K562 (cell line): ENCODE data around the gene SMIM41. TPM values are rescaled to one million over a fixed set of nuclear protein-coding genes. Genes with fewer than 3 reads are reported as not detected.

Experiments used
- ATAC-seq: fragments of 200-7000 bp; cut with Tn5 transposase; 3 replicates; pipeline ENCODE4 v1.9.1; 2020; ENCODE audit warnings: moderate library complexity
- BruUV-seq: library from RNA; stranded (reverse); fragments of 400-500 nt; replicated peaks from 2 replicates; lab custom pipeline; 2021; lab: Mats Ljungman, UMichigan
- CTCF ChIA-PET: fragments of 300-600 bp; formaldehyde crosslinking; extraction: SDS; loops from one replicate; lab custom pipeline; 2021; ENCODE audit warnings: low intra/inter-chr PET ratio; lab: Yijun Ruan, JAX
- POLR2A ChIA-PET: fragments of 300-600, 350-650 bp; sonication (Branson Sonifier 250); formaldehyde crosslinking; extraction: SDS; loops from one replicate; lab custom pipeline; 2021; ENCODE audit warnings: antibody characterized with exemption, inconsistent platforms; lab: Yijun Ruan, JAX
- DNase-seq, 4 experiments: peaks; one replicate each; pipeline versions ENCODE4 v3.0.0 to v3.0.0-alpha.2; 2011 to 2018; ENCODE audit warnings: low spot score in 3 of 4, mixed read lengths in 3 of 4; ENCODE audit errors: extremely low read depth in 1 of 4
- FAIRE-seq: peaks from 2 replicates; lab custom pipeline; 2011; peaks lifted over from hg19 to GRCh38; lab: Jason Lieb, UNC
- H2AFZ ChIP-seq: 2 replicates; pipeline ENCODE4 v1.6.0; 2011; ENCODE audit warnings: low read depth, low read length, control low read depth, inconsistent platforms
- H3K27ac ChIP-seq: fragments of 200-600 bp; 3 replicates; pipeline ENCODE4 v1.8.0; 2011; ENCODE audit warnings: low read depth, mild to moderate bottlenecking, control low read depth, inconsistent platforms, low read length, moderate library complexity, mixed read lengths; ENCODE audit errors: extremely low read depth
- H3K27me3 ChIP-seq, 2 experiments: fragments of 300-600 bp in 1 of 2; 2 replicates in 1 of 2; 3 replicates in 1 of 2; pipeline versions ENCODE4 v1.6.0 to v1.8.0; 2011; ENCODE audit warnings: inconsistent platforms in 2 of 2, low read length in 2 of 2, mild to moderate bottlenecking in 1 of 2, mixed read lengths in 1 of 2, moderate library complexity in 1 of 2; ENCODE audit not compliant: control insufficient read depth in 2 of 2, insufficient read depth in 2 of 2
- H3K36me3 ChIP-seq: fragments of 300-600 bp; 3 replicates; pipeline ENCODE4 v1.8.0; 2011; ENCODE audit warnings: mild to moderate bottlenecking, low read length, inconsistent platforms; ENCODE audit not compliant: control insufficient read depth, insufficient read depth
- H3K4me1 ChIP-seq, 2 experiments: fragments of 200-600 bp in 1 of 2; replicated peaks in 1 of 2; 2 replicates in 1 of 2; 3 replicates in 1 of 2; pipeline versions ENCODE4 v1.5.1 to v1.8.0; 2011; ENCODE audit warnings: inconsistent platforms in 2 of 2, low read length in 2 of 2, mild to moderate bottlenecking in 1 of 2, mixed read lengths in 1 of 2, moderate library complexity in 1 of 2; ENCODE audit not compliant: control insufficient read depth in 2 of 2, insufficient read depth in 2 of 2
- H3K4me2 ChIP-seq: 2 replicates; pipeline ENCODE4 v1.6.1; 2011; ENCODE audit warnings: low read length, control low read depth, inconsistent platforms, mixed read lengths; ENCODE audit not compliant: insufficient read depth
- H3K4me3 ChIP-seq: fragments of 200-600 bp; sonication (generic), shearing (Covaris generic); 2 replicates; pipeline ENCODE4 v1.5.1; 2016; ENCODE audit warnings: control low read depth, inconsistent platforms
- H3K79me2 ChIP-seq: fragments of 200-600 bp; 3 replicates; pipeline ENCODE4 v1.8.0; 2011; ENCODE audit warnings: low read length, inconsistent platforms; ENCODE audit not compliant: control insufficient read depth, insufficient read depth
- H3K9ac ChIP-seq, 2 experiments: 2 replicates each; pipeline versions ENCODE4 v1.6.0 to v1.6.1; 2011; ENCODE audit warnings: low read depth in 2 of 2, low read length in 2 of 2, control low read depth in 1 of 2, inconsistent platforms in 1 of 2, mild to moderate bottlenecking in 1 of 2, mixed read lengths in 1 of 2; ENCODE audit not compliant: insufficient read depth in 1 of 2
- H3K9me1 ChIP-seq: one replicate; pipeline ENCODE4 v1.6.0; 2011; ENCODE audit warnings: inconsistent platforms, mild to moderate bottlenecking, low read length, moderate library complexity; ENCODE audit not compliant: control insufficient read depth, insufficient read depth
- H3K9me3 ChIP-seq: replicated peaks from 2 replicates; pipeline ENCODE4 v1.5.1; 2011; ENCODE audit warnings: low read depth, low read length, inconsistent platforms; ENCODE audit not compliant: control insufficient read depth, insufficient read depth
- H4K20me1 ChIP-seq: replicated peaks from 2 replicates; pipeline ENCODE4 v1.6.1; 2011; ENCODE audit warnings: low read length, inconsistent platforms, mixed read lengths; ENCODE audit not compliant: control insufficient read depth, insufficient read depth
- DNMT1 ChIP-seq: fragments of 450-650 bp; IDR thresholded peaks from 2 replicates; pipeline ENCODE4 v1.6.1; 2016; ENCODE audit warnings: antibody characterized with exemption, mild to moderate bottlenecking
- KLF1 ChIP-seq: fragments of 450-650 bp; IDR thresholded peaks from 2 replicates; pipeline ENCODE4 v1.6.1; 2016; ENCODE audit warnings: missing genetic modification characterization, missing compliant biosample characterization
- MIER1 ChIP-seq: fragments of 450-650 bp; IDR thresholded peaks from 2 replicates; pipeline ENCODE4 v1.6.1; 2016; ENCODE audit warnings: antibody characterized with exemption, mild to moderate bottlenecking, low read depth
- SNIP1 ChIP-seq: fragments of 450-650 bp; IDR thresholded peaks from 2 replicates; pipeline ENCODE4 v1.7.1; 2017; ENCODE audit warnings: low read depth, mild to moderate bottlenecking
- SREBF1 ChIP-seq: fragments of 150-350 bp; IDR thresholded peaks from 2 replicates; pipeline ENCODE4 v1.6.1; 2014; ENCODE audit warnings: antibody characterized with exemption, low read depth, low read length, borderline replicate concordance
- TEAD4 ChIP-seq, 2 experiments: sonication (generic) in 1 of 2; formaldehyde crosslinking in 1 of 2; IDR thresholded peaks; 2 replicates each; pipeline versions ENCODE4 v1.6.1 to v1.8.0; 2012 to 2022; ENCODE audit warnings: borderline replicate concordance in 1 of 2, inconsistent platforms in 1 of 2, low read length in 1 of 2, mild to moderate bottlenecking in 1 of 2, missing genetic modification reagents in 1 of 2
- U2AF1 ChIP-seq: fragments of 200-400 bp; formaldehyde crosslinking; optimal IDR thresholded peaks from 2 replicates; pipeline ENCODE3; 2017; ENCODE audit warnings: mild to moderate bottlenecking, low read depth, low read length, moderate library complexity
- ZNF408 ChIP-seq: fragments of 250-450 bp; sonication (Bioruptor Pico); IDR thresholded peaks from 2 replicates; pipeline ENCODE4 v1.4.0; 2020; ENCODE audit warnings: low read depth, mild to moderate bottlenecking, moderate library complexity
- WGBS: fragments of 100-300 bp; shearing (Covaris generic); methylation state at CpG from one replicate; pipeline ENCODE4 v1.1.6; 2016; ENCODE audit warnings: low coverage, mixed read lengths; ENCODE audit not compliant: insufficient coverage; ENCODE audit errors: missing lambda C conversion rate; 5-methylcytosine and 5-hydroxymethylcytosine counted together
- in situ Hi-C: fragments of 300-500 bp; cut with MboI; formaldehyde crosslinking; loops from 4 replicates; pipeline ENCODE4 v1.15.0; 2018; ENCODE audit warnings: inconsistent platforms, mixed read lengths
- intact Hi-C: fragments of 100-400 bp; cut with micrococcal nuclease; formaldehyde crosslinking; loops from 2 replicates; pipeline ENCODE4 v1.14.2; 2022
- polyA plus RNA-seq, 8 experiments: library from polyadenylated mRNA; depleted of rRNA in 4 of 8; stranded (reverse) in 5 of 8; unstranded in 3 of 8; fragments of >200 nt; fragmentation: Nextera tagmentation in 2 of 8; fragmentation: Illumina TruSeq in 1 of 8; extraction: Ambion mirVana in 2 of 8; extraction: Trizol in 1 of 8; gene quantifications; 2 replicates each; pipeline versions ENCODE4 v1.2.1 to v1.2.3, GENCODE V29; 2011 to 2014; ENCODE audit warnings: inconsistent platforms in 1 of 8, missing spikeins in 1 of 8
- total RNA-seq, 7 experiments: library from RNA; depleted of rRNA in 6 of 7; stranded (reverse); fragments of >200 nt in 6 of 7; fragmentation: Illumina TruSeq in 2 of 7; extraction: Trizol in 2 of 7; gene quantifications; 2 replicates each; pipeline versions ENCODE4 v1.2.1 to v1.2.3, GENCODE V29; 2011 to 2021; ENCODE audit warnings: low replicate concordance in 1 of 7
- TF ChIP-seq, protein P1 (sequence below), 2 experiments: fragments of 450-650 bp; IDR thresholded peaks; 2 replicates each; pipeline ENCODE4 v1.6.1; 2018; ENCODE audit warnings: mild to moderate bottlenecking in 2 of 2, low read depth in 1 of 2; ENCODE audit not compliant: partially characterized antibody in 2 of 2
- TF ChIP-seq, protein P2 (sequence below): sonication (generic); formaldehyde crosslinking; IDR thresholded peaks from 2 replicates; pipeline ENCODE4 v1.8.0; 2022; ENCODE audit warnings: mild to moderate bottlenecking, missing genetic modification reagents
- TF ChIP-seq, protein P3 (sequence below): sonication (generic); formaldehyde crosslinking; IDR thresholded peaks from 2 replicates; pipeline ENCODE4 v1.9.0; 2022; ENCODE audit warnings: mild to moderate bottlenecking, missing genetic modification reagents
- TF ChIP-seq, protein P4 (sequence below): sonication (generic); formaldehyde crosslinking; IDR thresholded peaks from 2 replicates; pipeline ENCODE4 v1.8.1; 2022; ENCODE audit warnings: missing genetic modification reagents

SMIM41 gene
- total and polyA plus RNA-seq, 9 of the 15 experiments (the other 6 are each of a cell fraction or from before 2014, with no cell fraction given), result not detected

DNA sequence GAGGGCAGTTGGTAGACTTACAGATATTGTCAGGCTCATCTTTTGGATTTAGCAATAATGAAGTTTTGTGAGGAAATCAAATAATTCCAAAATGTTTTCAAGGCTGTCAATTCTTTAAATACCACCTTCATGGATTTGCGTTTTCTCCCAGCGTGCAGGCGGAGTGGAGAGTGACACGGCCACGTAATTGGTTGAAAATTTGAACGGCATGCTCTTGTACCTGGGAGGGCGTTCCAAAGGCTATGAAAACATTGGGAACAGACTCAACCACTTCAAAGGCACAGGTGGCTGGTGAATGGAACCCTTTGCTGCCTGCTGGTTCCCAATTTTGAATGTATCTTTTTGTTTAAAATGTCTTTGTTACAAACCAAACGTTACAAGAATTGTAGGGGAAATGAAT, 12.4 kb downstream of the SMIM41 start:
- intact Hi-C loops, result no loop called here
- Histone ChIP-seq H3K79me2 (no peaks in the 10 kb centered on the region), H3K9ac (no peak overlapping the region), H3K9me1 (no peaks in the 10 kb centered on the region), H3K4me2 (no peak overlapping the region), H3K27ac (no peak overlapping the region), H3K9me3 (no peaks in the 10 kb centered on the region), H4K20me1 (no peaks in the 10 kb centered on the region), H2AFZ (no peak overlapping the region), H3K4me3 (no peak overlapping the region), H3K4me1 (no peaks in the 10 kb centered on the region), H3K27me3 (peaks cover 35 to 67% of the 10 kb centered on the region in 2 experiments), H3K36me3 (no peaks in the 10 kb centered on the region)
- in situ Hi-C loops, result no loop called here
- 0% methylated on average over 8 of the region's 8 CpGs for WGBS
- ChIA-PET CTCF (no interaction called here), POLR2A (interaction anchor here (1.0 kb wide), 1 partner anchor 22 kb away, joined by 4 read pairs; the partner anchor contains the start of gene ATG101)
- FAIRE-seq (peak; percentile 42), ATAC-seq (no peak), DNase-seq (peak in 1 of 4 experiments; percentile 10)
- no TSS peak for BruUV-seq
- TF ChIP-seq, protein P1, sequence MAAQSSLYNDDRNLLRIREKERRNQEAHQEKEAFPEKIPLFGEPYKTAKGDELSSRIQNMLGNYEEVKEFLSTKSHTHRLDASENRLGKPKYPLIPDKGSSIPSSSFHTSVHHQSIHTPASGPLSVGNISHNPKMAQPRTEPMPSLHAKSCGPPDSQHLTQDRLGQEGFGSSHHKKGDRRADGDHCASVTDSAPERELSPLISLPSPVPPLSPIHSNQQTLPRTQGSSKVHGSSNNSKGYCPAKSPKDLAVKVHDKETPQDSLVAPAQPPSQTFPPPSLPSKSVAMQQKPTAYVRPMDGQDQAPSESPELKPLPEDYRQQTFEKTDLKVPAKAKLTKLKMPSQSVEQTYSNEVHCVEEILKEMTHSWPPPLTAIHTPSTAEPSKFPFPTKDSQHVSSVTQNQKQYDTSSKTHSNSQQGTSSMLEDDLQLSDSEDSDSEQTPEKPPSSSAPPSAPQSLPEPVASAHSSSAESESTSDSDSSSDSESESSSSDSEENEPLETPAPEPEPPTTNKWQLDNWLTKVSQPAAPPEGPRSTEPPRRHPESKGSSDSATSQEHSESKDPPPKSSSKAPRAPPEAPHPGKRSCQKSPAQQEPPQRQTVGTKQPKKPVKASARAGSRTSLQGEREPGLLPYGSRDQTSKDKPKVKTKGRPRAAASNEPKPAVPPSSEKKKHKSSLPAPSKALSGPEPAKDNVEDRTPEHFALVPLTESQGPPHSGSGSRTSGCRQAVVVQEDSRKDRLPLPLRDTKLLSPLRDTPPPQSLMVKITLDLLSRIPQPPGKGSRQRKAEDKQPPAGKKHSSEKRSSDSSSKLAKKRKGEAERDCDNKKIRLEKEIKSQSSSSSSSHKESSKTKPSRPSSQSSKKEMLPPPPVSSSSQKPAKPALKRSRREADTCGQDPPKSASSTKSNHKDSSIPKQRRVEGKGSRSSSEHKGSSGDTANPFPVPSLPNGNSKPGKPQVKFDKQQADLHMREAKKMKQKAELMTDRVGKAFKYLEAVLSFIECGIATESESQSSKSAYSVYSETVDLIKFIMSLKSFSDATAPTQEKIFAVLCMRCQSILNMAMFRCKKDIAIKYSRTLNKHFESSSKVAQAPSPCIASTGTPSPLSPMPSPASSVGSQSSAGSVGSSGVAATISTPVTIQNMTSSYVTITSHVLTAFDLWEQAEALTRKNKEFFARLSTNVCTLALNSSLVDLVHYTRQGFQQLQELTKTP (IDR thresholded peaks at IDR 0.05; ENCODE audit: low read depth in 1 of 2, partially characterized antibody in 2 of 2), result no peak
- TF ChIP-seq DNMT1 (no peak), ZNF408 (CRISPR knock-in tag) (no peak), SREBF1 (no peak), SNIP1 (no peak), U2AF1 (no peak), MIER1 (no peak), KLF1 (no peak), TEAD4 (IDR thresholded peaks at IDR 0.05; ENCODE audit: low read length) (no peak), TEAD4 (CRISPR knock-in tag; IDR thresholded peaks at IDR 0.05; ENCODE audit: borderline replicate concordance) (no peak)
- TF ChIP-seq, protein P2, sequence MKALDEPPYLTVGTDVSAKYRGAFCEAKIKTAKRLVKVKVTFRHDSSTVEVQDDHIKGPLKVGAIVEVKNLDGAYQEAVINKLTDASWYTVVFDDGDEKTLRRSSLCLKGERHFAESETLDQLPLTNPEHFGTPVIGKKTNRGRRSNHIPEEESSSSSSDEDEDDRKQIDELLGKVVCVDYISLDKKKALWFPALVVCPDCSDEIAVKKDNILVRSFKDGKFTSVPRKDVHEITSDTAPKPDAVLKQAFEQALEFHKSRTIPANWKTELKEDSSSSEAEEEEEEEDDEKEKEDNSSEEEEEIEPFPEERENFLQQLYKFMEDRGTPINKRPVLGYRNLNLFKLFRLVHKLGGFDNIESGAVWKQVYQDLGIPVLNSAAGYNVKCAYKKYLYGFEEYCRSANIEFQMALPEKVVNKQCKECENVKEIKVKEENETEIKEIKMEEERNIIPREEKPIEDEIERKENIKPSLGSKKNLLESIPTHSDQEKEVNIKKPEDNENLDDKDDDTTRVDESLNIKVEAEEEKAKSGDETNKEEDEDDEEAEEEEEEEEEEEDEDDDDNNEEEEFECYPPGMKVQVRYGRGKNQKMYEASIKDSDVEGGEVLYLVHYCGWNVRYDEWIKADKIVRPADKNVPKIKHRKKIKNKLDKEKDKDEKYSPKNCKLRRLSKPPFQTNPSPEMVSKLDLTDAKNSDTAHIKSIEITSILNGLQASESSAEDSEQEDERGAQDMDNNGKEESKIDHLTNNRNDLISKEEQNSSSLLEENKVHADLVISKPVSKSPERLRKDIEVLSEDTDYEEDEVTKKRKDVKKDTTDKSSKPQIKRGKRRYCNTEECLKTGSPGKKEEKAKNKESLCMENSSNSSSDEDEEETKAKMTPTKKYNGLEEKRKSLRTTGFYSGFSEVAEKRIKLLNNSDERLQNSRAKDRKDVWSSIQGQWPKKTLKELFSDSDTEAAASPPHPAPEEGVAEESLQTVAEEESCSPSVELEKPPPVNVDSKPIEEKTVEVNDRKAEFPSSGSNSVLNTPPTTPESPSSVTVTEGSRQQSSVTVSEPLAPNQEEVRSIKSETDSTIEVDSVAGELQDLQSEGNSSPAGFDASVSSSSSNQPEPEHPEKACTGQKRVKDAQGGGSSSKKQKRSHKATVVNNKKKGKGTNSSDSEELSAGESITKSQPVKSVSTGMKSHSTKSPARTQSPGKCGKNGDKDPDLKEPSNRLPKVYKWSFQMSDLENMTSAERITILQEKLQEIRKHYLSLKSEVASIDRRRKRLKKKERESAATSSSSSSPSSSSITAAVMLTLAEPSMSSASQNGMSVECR (CRISPR knock-in tag), result no peak
- TF ChIP-seq, protein P3, sequence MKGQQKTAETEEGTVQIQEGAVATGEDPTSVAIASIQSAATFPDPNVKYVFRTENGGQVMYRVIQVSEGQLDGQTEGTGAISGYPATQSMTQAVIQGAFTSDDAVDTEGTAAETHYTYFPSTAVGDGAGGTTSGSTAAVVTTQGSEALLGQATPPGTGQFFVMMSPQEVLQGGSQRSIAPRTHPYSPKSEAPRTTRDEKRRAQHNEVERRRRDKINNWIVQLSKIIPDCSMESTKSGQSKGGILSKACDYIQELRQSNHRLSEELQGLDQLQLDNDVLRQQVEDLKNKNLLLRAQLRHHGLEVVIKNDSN (CRISPR knock-in tag), result no peak
- TF ChIP-seq, protein P4, sequence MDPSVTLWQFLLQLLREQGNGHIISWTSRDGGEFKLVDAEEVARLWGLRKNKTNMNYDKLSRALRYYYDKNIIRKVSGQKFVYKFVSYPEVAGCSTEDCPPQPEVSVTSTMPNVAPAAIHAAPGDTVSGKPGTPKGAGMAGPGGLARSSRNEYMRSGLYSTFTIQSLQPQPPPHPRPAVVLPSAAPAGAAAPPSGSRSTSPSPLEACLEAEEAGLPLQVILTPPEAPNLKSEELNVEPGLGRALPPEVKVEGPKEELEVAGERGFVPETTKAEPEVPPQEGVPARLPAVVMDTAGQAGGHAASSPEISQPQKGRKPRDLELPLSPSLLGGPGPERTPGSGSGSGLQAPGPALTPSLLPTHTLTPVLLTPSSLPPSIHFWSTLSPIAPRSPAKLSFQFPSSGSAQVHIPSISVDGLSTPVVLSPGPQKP, result no peak
